GM18520 (cell line): ENCODE results near the gene AP4B1.
"Not testable (repeated sequence)": the region's sequence is repeated elsewhere in the genome, so short reads cannot be mapped to it uniquely, and the experiment has no call there.

Experiments used
- ATAC-seq: cut with Tn5 transposase; IDR thresholded peaks from one replicate; pipeline ENCODE4 v1.9.1; 2021; ENCODE audit not compliant: unreplicated experiment

AP4B1 gene

DNA sequence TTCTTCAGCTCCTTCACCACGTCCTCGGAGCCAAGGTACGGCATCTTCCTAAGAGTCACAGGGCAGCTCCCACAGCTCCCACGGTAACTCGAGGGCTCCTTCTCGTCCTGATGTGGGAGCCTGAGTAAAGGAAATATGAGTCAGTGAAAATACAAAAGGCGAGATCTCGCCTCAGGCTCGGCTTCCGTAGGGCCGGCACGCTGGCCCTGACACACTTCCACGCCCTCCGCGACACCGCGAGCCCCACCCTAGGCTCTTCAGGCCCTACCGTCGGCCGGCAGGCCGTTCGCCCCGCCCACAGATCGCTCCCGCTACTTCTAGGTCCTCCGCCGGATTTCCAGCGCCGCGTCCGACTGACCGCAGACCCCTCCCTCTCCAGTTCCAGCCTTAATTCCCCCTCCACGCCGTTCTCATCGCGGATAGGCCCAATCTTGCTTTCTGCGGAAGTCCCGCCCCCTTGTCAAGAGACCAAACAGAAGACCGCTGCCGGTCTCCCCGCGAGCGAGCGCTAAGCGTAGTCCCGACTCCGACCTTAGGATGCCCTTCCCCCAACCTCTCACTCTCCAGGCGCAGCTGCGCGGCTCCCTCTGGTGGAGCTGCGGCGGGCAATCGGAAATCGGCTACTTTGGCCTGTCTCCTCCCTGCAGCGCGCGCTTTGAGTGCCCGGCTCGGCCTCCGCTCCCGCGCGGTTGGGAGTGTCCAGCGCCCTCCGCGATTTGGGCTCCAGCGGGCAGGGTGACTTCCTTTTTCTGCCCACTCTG, at the start of gene AP4B1, which contains the start of gene DCLRE1B:
TSS of gene AP4B1 (minus strand) at position 126 of the 761 bp plus-strand sequence. CDS start at position 44, 82 bp downstream.
TSS of gene DCLRE1B (plus strand) at position 653 of the 761 bp plus-strand sequence. CDS start 261 bp downstream, outside the sequence.
- ATAC-seq: peak; percentile 83

DNA sequence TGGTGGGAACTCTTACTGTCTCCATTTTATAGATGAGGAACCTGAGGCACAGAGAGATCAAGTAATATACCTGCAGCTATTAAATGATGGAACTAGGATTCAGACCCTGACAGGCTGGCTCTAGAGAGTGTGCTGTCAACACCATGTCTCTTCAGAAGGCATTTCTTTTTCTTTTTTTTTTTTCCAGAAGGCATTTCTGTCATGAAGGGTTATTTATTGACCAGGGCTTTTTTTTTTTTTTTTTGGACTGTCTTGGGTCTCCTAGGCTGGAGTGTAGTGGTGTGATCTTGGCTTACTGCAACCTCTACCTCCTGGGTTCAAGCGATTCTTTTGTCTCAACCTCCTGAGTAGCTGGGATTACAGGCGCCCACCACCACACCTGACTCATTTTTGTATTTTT, 47.1 kb upstream of the AP4B1 start:
- ATAC-seq: no peak

DNA sequence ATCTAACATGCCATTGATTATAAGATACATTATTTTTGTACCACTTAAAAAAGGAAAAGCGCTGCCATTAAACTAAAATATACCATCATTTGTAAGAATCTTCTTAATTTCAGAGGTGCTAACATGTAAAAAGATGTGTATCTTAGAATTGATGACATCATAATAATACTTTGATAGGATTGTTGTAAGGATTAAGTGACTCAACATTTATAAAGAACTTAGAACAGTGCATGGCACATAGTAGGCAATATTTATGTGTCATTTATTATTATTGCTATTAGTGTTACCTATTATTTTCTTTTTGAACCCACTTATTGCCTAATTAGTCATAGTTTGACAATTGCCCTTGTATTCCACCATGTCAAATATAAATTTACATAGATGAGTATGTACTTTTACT, 46.3 kb upstream of the AP4B1 start:
- no peak for ATAC-seq

DNA sequence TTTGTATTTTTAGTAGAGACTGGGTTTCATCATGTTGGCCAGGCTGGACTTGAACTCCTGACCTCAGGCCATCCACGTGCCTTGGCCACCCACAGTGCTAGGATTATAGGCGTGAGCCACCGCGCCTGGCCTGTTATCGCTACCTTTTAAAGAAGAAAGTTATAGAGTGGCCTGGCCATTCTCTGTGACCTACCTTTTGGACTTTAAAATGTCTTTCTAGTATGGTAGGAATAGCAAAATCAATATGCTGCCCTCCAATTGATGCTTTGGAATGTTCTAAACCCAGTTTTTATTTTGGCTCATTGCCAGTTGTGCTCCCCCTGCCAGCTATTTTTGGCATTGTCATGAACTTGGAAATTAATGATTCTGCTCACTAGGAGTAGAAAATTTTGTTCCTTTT, 44.4 kb upstream of the AP4B1 start:
- ATAC-seq: no peak

DNA sequence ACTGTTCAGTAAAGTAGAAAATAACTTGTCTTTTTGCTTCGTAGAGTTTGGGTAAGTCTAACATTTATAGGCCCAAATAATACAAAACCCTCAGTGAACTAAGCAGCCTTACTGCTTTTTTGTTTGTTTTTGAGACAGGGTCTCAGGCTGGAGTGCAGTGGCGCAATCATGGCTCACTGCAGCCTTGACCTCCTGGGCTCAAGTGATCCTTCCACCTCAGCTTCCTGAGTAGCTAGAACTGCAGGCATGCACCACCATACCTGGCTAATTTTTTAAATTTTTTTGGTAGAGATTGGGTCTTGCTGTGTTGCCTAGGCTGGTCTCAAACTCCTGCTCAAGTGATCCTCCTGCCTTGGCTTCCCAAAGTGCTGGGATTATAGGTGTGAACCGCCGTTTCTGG, 43.6 kb upstream of the AP4B1 start:
- ATAC-seq: not testable (repeated sequence)

DNA sequence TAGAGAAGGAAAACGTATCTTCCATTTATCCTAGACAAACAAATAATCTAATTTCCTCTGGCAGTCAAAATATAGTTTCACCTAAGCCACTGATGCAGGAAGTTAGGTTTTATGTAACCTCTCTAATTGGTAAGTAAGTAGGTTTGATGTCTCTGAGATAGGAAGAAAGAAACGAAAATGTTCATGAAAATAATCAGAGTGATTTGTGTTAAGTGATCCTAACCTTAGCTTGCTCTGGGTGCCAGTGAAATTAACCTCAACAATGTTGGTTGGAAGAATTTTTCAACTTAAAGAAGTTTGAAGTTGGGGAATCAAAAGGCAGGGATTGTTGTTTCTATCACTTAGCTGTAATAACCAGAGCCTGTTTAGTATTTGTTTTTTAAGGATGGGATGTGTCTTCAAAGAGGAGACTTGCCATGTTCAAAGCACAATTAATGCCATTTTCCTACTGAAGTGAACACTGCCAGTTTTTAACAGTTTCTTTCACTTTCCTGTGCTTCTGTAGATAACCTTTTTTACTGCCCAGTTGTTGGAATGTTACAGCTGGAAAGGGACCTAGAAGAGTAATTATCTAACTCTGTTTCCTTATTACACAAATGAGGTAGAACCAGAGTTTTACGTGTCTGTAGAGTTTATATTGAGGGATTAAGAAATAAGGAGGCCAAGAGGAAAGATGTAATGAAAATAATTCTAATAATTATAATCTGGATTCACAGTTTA, 42.9 kb upstream of the AP4B1 start:
- ATAC-seq: no peak

DNA sequence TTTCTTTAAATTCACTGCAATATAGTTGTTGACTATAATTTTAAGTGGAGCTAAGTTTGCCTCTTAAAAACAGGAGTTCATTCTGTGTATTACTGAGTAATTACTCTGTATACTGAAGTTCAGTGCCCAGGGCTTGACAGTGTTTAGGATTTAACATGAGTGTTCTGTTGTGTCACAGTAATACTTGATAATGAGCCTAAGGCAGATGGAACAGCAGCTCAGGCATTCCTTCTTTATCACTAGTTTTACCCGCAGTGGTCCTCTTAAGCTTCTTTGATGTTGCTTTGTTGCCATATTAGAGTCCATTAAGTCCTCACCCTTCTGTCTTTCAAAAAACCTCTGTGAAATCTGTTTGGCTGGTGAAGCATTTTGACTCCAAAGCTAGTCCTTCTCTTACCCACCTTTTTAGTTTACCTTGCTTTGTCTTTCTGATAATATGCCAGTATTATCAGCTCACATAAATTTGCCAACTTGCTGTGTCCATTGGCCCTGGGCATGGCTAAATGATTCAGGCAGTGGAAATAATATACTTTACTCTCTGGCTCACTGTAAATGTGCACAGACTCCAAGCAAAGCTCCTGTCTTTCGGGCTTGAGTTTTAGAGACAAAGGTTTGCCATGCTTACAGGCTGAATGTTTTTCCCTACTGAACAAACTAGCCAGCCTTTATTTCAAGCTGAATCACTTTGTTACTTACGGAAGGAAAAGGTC, 42.2 kb upstream of the AP4B1 start:
- ATAC-seq: no peak

DNA sequence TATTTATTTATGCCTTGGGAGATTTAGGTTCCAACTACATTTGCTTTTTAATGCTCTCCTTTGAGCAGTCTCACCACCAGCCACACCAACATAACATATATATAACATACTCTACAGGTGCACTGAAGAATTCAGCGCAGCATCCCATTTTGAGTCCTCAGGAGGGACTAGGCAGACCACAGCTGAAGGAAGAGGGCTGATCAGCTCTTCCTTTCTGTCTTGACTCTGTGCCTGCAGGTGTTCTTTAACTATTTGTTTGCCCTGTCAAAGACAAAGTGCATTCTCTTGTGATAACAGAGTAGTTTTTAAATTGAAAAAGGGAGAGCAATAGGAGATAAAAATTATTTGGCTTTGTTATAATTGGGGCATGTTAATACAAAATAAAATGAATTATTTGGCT, 41.5 kb upstream of the AP4B1 start:
- ATAC-seq: no peak

DNA sequence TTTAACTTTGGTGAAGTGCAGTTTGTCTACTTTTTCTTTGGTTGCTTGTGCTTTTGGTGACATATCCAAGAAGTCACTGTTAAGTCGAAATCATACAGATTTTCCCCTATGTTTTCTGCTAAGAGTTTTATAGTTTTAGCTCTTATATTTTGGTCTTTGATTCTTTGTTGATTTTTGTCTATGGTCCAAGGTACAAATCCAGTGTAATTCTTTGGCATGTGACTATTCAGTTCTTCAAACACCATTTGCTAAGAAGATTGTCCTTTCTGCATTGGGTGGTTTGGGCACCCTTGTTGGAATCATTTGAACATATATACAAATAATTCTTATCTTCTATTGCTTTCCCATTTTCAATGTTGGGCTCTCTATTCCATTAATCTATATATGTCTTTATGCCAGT, 40.7 kb upstream of the AP4B1 start:
- no peak for ATAC-seq

DNA sequence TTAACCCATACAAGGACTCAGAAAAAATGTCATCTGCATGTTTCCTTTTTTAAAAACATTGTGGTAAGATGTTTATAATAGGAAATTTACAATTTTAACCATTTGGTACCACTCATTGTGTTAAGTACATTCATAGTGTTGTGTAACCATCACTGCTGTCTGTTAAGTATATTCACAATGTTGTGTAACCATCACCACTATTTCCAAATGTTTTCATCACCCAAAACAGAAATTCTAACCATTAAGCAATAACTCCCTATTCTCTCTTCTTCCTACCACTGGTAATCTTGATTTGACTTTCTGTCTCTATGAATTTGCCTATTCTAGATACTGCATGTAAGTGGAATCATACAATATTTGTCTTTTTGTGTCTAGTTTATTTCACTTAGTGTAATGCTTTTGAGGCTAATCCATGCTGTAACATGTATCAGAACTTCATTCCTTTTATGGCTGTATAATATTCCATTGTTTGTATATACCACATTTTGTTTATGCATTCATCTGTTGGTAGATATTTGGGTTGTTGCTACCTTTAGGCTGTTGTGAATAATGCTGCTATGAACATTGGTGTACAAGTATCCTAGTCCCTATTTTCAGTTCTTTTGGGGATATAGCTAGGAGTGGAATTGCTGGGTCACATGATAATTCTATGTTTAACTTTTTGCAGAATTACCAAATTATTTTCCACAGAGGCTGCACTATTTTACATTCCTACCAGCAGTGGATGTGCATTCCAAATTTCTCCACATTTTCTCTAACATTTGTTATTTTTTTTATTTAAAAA, 38.6 kb upstream of the AP4B1 start:
- ATAC-seq: no peak

DNA sequence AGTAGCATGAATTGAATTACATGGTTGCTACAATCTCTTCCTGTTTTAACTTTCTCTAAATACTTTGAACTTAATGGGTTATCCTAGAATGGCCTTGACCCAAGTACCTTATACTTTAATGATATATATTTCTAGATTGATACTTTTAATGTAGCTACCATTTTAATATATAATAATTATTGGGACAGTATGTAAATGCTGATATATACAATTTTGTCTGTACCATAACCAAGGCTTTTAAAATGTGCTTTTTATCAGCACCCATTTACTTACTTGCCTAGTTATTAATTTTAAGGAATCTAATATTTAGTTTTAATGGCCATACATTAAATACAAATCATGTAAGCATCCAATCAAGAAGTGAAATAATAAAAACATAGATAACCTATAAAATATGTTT, 37.9 kb upstream of the AP4B1 start:
- no peak for ATAC-seq

DNA sequence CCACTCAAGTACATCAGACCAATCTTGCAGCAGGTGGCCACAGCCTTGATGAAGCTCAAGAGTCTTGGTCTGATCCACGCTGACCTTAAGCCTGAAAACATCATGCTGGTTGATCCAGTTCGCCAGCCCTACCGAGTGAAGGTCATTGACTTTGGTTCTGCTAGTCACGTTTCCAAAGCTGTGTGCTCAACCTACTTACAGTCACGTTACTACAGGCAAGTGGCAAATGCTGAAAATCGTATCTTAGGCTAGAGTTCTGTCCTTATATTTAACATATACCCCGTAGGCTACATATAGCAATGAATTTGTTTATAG, 36.6 kb upstream of the AP4B1 start:
- no peak for ATAC-seq

DNA sequence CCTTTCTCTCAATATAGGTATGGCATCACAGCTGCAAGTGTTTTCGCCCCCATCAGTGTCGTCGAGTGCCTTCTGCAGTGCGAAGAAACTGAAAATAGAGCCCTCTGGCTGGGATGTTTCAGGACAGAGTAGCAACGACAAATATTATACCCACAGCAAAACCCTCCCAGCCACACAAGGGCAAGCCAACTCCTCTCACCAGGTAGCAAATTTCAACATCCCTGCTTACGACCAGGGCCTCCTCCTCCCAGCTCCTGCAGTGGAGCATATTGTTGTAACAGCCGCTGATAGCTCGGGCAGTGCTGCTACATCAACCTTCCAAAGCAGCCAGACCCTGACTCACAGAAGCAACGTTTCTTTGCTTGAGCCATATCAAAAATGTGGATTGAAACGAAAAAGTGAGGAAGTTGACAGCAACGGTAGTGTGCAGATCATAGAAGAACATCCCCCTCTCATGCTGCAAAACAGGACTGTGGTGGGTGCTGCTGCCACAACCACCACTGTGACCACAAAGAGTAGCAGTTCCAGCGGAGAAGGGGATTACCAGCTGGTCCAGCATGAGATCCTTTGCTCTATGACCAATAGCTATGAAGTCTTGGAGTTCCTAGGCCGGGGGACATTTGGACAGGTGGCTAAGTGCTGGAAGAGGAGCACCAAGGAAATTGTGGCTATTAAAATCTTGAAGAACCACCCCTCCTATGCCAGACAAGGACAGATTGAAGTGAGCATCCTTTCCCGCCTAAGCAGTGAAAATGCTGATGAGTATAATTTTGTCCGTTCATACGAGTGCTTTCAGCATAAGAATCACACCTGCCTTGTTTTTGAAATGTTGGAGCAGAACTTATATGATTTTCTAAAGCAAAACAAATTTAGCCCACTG, 36.0 kb upstream of the AP4B1 start:
- ATAC-seq: peak; percentile 60

DNA sequence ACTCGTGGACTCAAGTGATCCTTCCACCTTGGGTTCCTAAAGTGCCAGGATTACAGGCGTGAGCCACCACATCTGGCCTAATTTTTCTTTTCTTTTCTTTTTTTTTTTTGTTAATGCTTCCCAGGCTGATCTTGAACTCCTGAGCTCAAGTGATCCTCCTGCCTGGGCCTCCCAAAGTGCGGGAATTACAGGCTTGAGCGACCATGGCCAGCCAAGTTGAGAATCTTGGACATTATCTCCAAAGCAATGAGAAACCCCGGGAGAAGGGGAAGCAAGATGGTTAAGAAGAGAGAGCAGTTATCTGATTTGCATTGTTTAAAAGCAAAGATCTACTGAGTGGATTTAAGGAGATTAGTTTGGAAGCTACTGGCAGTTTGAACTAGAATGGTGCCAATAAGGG, 33.6 kb upstream of the AP4B1 start:
- ATAC-seq: no peak

DNA sequence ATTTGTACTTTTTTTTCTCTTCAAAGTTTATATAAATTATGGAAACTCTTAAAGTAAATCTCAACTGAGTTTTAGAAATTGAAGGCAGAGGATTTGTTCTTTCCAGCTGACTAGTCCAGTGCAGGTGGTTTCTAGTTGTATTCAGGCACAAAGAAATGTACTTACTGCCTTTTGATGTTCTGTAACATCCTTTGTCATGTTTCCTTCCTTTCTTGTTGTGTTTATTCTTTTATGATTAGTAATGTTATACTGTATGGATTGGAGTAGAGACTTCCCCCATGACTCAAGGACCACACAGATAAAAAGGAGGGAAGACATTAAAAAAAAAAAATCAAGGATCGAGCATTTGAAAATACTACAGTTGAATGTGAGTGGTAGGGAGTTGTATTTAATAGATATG, 32.5 kb upstream of the AP4B1 start:
- no peak for ATAC-seq

DNA sequence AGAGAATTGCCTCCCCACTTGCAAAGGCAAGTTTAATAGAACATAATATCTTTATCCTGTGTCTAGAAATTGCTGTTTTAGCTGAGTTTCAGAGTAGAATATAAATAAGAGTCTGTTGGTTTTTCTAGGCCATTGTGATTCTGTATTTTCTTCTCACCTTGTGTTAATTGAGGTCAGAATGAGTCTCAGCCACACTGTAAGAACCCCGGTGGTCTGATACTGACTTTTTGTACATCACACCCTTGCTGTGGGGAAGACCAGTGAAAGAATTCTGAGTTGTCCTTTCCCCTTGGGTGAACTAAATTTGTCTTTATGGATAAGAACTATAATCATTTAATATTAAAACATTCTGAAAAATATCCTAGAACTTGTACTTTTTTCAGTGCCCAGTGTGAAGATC, 31.4 kb upstream of the AP4B1 start:
- ATAC-seq: no peak

DNA sequence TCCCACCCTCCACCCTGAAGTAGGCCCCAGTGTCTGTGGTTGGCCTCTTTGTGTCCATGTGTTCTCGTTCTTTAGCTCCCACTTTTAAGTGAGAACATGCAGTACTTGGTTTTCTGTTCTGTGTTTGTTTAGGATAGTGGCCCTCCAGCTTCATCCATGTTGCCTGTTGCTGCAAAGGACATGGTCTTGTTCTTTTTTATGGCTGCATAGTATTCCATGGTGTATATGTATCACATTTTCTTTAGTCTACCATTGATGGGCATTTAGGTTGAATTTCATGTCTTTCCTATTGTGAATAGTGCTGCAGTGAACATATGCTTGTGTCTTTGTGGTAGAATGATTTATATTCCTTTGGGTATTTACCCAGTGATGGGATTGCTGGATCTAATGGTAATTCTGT, 30.6 kb upstream of the AP4B1 start:
- no peak for ATAC-seq

DNA sequence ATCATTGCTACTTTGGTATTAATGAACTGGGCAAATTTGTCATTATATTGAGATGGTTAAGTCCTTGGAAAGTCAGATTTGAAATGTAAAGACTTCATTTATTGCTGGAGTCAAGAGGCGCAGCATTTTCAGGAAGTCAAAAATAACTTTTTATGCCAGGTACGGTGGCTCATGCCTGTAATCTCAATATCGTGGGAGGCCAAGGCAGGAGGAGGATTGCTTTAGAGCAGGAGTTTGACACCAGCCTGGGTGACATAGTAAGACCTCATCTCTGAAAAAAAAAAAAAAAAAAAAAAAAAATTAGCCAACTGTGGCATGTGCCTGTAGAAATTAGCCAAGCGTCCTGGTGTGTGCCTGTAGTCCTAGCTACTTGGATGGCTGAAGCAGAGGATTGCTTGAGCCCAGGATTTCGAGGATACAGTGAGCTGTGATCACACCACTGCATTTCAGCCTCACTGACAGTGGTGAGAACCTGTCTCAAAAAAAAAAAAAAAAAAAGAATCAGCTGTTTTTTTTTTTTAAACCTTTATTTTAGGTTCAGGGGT, 30.0 kb upstream of the AP4B1 start:
- no peak for ATAC-seq

DNA sequence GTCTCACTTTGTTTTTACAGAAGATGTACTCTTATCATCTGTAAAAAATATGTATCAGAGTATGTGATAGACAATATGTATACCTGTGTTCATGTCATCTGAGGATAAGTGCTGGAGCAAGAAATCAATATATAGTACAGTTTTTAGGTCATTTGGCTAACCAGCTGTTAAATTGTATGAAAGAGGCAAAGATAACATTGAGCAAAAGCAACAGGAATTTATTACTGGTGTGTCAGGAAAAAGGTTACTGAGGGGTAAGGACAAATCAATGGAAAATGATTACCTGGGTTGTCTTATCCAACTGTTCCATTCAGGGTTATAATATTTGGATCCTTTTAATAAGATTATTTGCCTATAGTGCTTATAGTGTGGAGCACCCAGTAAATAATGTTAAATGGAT, 29.4 kb upstream of the AP4B1 start:
- ATAC-seq: no peak

DNA sequence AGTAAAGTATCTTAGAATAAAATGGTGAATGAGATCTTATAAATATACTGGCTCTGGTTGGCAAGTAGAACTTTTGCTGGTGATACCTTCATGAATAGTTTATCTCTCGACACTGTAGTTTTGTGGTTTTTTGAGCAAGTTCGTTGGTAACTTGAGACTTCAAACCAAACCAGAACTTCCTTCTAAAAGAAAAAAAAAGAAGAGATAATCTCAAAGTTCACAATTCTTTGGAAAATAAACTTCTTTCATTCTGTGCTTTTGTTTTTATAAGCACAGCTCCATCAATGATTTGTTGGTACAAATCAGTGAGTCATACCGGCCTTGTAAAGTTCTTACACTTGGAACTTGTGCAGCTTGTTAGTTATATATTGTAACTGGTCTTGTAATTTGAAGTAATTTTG, 26.9 kb upstream of the AP4B1 start:
- ATAC-seq: no peak
